ENCODE results near the gene DALRD3. TPM values are rescaled to one million over a fixed set of nuclear protein-coding genes. Genes with fewer than 3 reads are reported as not detected.

The DALRD3 gene
- total RNA-seq, 2 experiments from 2014 or later: 15.1 to 15.6 TPM

GRCh38 chr3:49022688-49023171 lies 4.3 kb upstream of the DALRD3 start:
- ATAC-seq (ENCODE audit: poor library complexity): no peak
- H3K27ac Mint-ChIP-seq: peak overlapping the region; percentile 90
- no peak for DNase-seq
- Histone ChIP-seq H3K27ac (ENCODE audit: low read depth in 1 of 2, low read length in 2 of 2) (peak overlapping the region; percentile 92 to 98), H3K4me3 (ENCODE audit: low read length) (peak overlapping the region; percentile 80), H3K4me1 (ENCODE audit: insufficient read depth, low read length) (peaks cover 60% of the 10 kb centered on the region), H3K9me3 (ENCODE audit: control insufficient read depth in 1 of 2, insufficient read depth in 1 of 2, low read length in 2 of 2) (no peaks in the 10 kb centered on the region), H3K27me3 (ENCODE audit: control insufficient read depth in 1 of 2, insufficient read depth in 2 of 2, low read length in 2 of 2) (no peaks in the 10 kb centered on the region), H3K36me3 (ENCODE audit: insufficient read depth, low read length) (peaks cover 43% of the 10 kb centered on the region)
- H3K4me3 Mint-ChIP-seq: peak overlapping the region; percentile 95
- H3K4me1 Mint-ChIP-seq (ENCODE audit: low read depth): peaks cover 50% of the 10 kb centered on the region
- ChIA-PET CTCF (interaction anchor here (0.7 to 5.2 kb wide), 12 partner anchors 8 to 622 kb away, joined by 3 to 63 read pairs (median 10); partner anchors contain the start of genes P4HTM, QRICH1, USP19 and WDR6), POLR2A (interaction anchor here (1.2 to 12.0 kb wide), 13 partner anchors 8 to 1510 kb away, joined by 3 to 331 read pairs (median 16); partner anchors contain the start of genes ARIH2, CCDC71, ELP6 and P4HTM)
- peaks cover 57% of the 10 kb centered on the region for H3K36me3 Mint-ChIP-seq (ENCODE audit: low read depth)
- no peaks in the 10 kb centered on the region for H3K27me3 Mint-ChIP-seq
- no peak for TF ChIP-seq CTCF (IDR thresholded peaks at IDR 0.05)
- intact Hi-C loops (cut with DNase I, micrococcal nuclease): loop anchor here (5.0 to 10.0 kb wide), 6 partner anchors 70 to 912 kb away; partner anchors contain the start of genes APEH (in 1 of the 2), ARIH2 (in 1 of the 2), QRICH1 (in 1 of the 2) and RHOA (in 1 of the 2)
- no peaks in the 10 kb centered on the region for H3K9me3 Mint-ChIP-seq

GRCh38 chr3:49021813-49022687 lies 3.7 kb upstream of the DALRD3 start, which contains the start of gene NDUFAF3:
Gene NDUFAF3 (plus strand): TSS chr3:49022121. CDS start chr3:49022145, 24 bp downstream.
- H3K4me1 Mint-ChIP-seq (ENCODE audit: low read depth): peaks cover 50% of the 10 kb centered on the region
- POLR2A ChIA-PET: interaction anchor here (0.5 to 12.0 kb wide), 25 partner anchors 7 to 1509 kb away, joined by 3 to 331 read pairs (median 6); partner anchors contain the start of genes ARIH2, CCDC71, DAG1 and ELP6
- Histone ChIP-seq H3K36me3 (ENCODE audit: insufficient read depth, low read length) (peaks cover 42% of the 10 kb centered on the region), H3K27me3 (ENCODE audit: control insufficient read depth in 1 of 2, insufficient read depth in 2 of 2, low read length in 2 of 2) (no peaks in the 10 kb centered on the region), H3K9me3 (ENCODE audit: control insufficient read depth in 1 of 2, insufficient read depth in 1 of 2, low read length in 2 of 2) (no peaks in the 10 kb centered on the region), H3K27ac (ENCODE audit: low read depth in 1 of 2, low read length in 2 of 2) (peak within 1 kb of the TSS; percentile 92 to 98), H3K4me3 (ENCODE audit: low read length) (peak within 1 kb of the TSS; percentile 80), H3K4me1 (ENCODE audit: insufficient read depth, low read length) (peaks cover 63% of the 10 kb centered on the region)
- peak; percentile 99 for TF ChIP-seq CTCF (IDR thresholded peaks at IDR 0.05)
- peaks cover 57% of the 10 kb centered on the region for H3K36me3 Mint-ChIP-seq (ENCODE audit: low read depth)
- no peaks in the 10 kb centered on the region for H3K9me3 Mint-ChIP-seq
- peak; percentile 74 for ATAC-seq (ENCODE audit: poor library complexity)
- H3K27me3 Mint-ChIP-seq: no peaks in the 10 kb centered on the region
- peak; percentile 81 to 95 (median 90) for DNase-seq
- CTCF ChIA-PET: interaction anchor here (0.5 to 5.2 kb wide), 20 partner anchors 9 to 1916 kb away, joined by 3 to 63 read pairs (median 4); partner anchors contain the start of genes IP6K2, KLHDC8B, P4HTM and QRICH1
- intact Hi-C loops (cut with DNase I, micrococcal nuclease): loop anchor here (1.0 to 10.0 kb wide), 10 partner anchors 7 to 913 kb away; partner anchors contain the start of genes QRICH1 (in 2 of the 2), APEH (in 1 of the 2), ARIH2 (in 1 of the 2) and IMPDH2 (in 1 of the 2)
- H3K27ac Mint-ChIP-seq: peak within 1 kb of the TSS; percentile 90
- H3K4me3 Mint-ChIP-seq: peak within 1 kb of the TSS; percentile 95
